ENCODE measurements around the gene SRP68. TPM values are rescaled to one million over a fixed set of nuclear protein-coding genes. Genes with fewer than 3 reads are reported as not detected.

The SRP68 gene
- total and polyA plus RNA-seq, 2 of the 8 experiments (the other 6 are each of a cell fraction or from before 2014, with no cell fraction given), result 57.7 to 83.5 TPM

DNA sequence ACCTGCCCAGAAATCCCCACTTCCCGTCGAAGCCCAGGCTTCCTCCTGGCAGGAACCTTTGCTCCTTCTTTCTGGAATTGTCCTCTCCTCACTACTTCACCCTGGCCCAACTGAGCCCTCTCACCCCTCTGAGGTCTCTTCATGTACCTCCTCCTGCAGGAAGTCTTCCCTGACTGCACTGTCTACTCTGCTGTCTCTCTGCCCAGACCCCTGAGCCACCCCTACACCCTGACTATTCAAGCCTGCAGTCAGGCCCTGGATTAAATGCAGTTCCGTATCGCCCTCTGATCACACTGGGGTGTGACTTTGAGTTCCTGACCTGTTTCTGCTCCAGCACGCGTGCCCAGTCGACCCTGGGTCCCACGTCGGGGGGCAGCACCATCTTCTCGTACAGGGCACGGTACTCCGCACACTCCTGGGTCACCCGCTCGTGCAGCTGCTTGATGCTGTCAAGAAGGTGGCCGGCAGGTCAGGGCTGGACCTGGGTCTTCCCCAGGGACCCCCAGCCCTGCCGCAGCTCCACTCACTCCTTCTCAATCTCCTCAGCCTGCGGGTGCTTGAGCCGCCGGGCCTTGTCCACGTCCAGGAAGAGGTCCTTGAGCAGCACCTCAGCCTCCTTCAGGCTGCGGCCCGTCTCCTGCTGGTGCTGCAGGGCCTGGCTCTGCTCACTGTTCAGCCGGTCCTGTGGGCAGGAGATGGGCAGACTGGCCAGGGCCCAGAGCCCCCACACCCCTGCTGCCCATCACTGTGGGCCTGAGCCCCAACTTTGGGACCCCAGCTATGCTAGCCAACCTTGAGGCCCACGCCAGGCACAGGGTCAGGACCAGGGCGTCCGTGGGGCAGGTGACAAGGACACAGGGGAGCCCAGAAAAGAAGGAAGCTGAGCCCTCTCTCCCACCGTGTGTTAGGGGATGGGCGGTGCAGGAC is 49.1 kb downstream of the SRP68 start (continued):
- TF ChIP-seq, protein P1, sequence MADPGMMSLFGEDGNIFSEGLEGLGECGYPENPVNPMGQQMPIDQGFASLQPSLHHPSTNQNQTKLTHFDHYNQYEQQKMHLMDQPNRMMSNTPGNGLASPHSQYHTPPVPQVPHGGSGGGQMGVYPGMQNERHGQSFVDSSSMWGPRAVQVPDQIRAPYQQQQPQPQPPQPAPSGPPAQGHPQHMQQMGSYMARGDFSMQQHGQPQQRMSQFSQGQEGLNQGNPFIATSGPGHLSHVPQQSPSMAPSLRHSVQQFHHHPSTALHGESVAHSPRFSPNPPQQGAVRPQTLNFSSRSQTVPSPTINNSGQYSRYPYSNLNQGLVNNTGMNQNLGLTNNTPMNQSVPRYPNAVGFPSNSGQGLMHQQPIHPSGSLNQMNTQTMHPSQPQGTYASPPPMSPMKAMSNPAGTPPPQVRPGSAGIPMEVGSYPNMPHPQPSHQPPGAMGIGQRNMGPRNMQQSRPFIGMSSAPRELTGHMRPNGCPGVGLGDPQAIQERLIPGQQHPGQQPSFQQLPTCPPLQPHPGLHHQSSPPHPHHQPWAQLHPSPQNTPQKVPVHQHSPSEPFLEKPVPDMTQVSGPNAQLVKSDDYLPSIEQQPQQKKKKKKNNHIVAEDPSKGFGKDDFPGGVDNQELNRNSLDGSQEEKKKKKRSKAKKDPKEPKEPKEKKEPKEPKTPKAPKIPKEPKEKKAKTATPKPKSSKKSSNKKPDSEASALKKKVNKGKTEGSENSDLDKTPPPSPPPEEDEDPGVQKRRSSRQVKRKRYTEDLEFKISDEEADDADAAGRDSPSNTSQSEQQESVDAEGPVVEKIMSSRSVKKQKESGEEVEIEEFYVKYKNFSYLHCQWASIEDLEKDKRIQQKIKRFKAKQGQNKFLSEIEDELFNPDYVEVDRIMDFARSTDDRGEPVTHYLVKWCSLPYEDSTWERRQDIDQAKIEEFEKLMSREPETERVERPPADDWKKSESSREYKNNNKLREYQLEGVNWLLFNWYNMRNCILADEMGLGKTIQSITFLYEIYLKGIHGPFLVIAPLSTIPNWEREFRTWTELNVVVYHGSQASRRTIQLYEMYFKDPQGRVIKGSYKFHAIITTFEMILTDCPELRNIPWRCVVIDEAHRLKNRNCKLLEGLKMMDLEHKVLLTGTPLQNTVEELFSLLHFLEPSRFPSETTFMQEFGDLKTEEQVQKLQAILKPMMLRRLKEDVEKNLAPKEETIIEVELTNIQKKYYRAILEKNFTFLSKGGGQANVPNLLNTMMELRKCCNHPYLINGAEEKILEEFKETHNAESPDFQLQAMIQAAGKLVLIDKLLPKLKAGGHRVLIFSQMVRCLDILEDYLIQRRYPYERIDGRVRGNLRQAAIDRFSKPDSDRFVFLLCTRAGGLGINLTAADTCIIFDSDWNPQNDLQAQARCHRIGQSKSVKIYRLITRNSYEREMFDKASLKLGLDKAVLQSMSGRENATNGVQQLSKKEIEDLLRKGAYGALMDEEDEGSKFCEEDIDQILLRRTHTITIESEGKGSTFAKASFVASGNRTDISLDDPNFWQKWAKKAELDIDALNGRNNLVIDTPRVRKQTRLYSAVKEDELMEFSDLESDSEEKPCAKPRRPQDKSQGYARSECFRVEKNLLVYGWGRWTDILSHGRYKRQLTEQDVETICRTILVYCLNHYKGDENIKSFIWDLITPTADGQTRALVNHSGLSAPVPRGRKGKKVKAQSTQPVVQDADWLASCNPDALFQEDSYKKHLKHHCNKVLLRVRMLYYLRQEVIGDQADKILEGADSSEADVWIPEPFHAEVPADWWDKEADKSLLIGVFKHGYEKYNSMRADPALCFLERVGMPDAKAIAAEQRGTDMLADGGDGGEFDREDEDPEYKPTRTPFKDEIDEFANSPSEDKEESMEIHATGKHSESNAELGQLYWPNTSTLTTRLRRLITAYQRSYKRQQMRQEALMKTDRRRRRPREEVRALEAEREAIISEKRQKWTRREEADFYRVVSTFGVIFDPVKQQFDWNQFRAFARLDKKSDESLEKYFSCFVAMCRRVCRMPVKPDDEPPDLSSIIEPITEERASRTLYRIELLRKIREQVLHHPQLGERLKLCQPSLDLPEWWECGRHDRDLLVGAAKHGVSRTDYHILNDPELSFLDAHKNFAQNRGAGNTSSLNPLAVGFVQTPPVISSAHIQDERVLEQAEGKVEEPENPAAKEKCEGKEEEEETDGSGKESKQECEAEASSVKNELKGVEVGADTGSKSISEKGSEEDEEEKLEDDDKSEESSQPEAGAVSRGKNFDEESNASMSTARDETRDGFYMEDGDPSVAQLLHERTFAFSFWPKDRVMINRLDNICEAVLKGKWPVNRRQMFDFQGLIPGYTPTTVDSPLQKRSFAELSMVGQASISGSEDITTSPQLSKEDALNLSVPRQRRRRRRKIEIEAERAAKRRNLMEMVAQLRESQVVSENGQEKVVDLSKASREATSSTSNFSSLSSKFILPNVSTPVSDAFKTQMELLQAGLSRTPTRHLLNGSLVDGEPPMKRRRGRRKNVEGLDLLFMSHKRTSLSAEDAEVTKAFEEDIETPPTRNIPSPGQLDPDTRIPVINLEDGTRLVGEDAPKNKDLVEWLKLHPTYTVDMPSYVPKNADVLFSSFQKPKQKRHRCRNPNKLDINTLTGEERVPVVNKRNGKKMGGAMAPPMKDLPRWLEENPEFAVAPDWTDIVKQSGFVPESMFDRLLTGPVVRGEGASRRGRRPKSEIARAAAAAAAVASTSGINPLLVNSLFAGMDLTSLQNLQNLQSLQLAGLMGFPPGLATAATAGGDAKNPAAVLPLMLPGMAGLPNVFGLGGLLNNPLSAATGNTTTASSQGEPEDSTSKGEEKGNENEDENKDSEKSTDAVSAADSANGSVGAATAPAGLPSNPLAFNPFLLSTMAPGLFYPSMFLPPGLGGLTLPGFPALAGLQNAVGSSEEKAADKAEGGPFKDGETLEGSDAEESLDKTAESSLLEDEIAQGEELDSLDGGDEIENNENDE (IDR thresholded peaks at IDR 0.05; ENCODE audit: insufficient replicate concordance, low read length), result no peak
- no peak for TF ChIP-seq CBX5 (IDR thresholded peaks at IDR 0.05; ENCODE audit: low read depth, low read length)
- TF ChIP-seq CREB1 (IDR thresholded peaks at IDR 0.05), result no peak
- TF ChIP-seq SIRT6 (IDR thresholded peaks at IDR 0.05; ENCODE audit: low read length), result no peak
- TF ChIP-seq ZNF274 (IDR thresholded peaks at IDR 0.05; ENCODE audit: borderline replicate concordance, extremely low read depth, low read length), result no peak
- no peak for TF ChIP-seq SP2 (IDR thresholded peaks at IDR 0.05; ENCODE audit: low read length)
- no peak for TF ChIP-seq GTF2F1 (IDR thresholded peaks at IDR 0.05; ENCODE audit: borderline replicate concordance, low read depth, low read length)
- no peak for TF ChIP-seq ASH2L (IDR thresholded peaks at IDR 0.05; ENCODE audit: low read length)

Data from H1 (cell line).